GM12864 (cell line): ENCODE data around the gene ITLN1.

Experiments used
- DNase-seq: peaks from one replicate; pipeline ENCODE4 v3.0.0-alpha.2; 2011; ENCODE audit warnings: low read depth
- H3K4me3 ChIP-seq: 2 replicates; pipeline ENCODE4 v1.5.1; 2011; ENCODE audit warnings: mild to moderate bottlenecking, low read depth, low read length, control low read depth
- CTCF ChIP-seq: IDR thresholded peaks from 2 replicates; pipeline ENCODE4 v1.5.1; 2011; ENCODE audit warnings: low read depth, mild to moderate bottlenecking, moderate library complexity, low read length, control low read depth, inconsistent platforms; ENCODE audit errors: missing control alignments

The ITLN1 gene

GRCh38 chr1:160866695-160867260 lies 18.2 kb downstream of the ITLN1 start:
- no peak for TF ChIP-seq CTCF
- no peak for DNase-seq
- H3K4me3 ChIP-seq, result no peak overlapping the region

GRCh38 chr1:160866001-160866694 lies 18.8 kb downstream of the ITLN1 start:
- TF ChIP-seq CTCF, result no peak
- no peak for DNase-seq
- H3K4me3 ChIP-seq, result no peak overlapping the region

- no peak overlapping the region for H3K4me3 ChIP-seq
- no peak for DNase-seq
- no peak for TF ChIP-seq CTCF
Observed at GRCh38 chr1:160865337-160865736, 19.6 kb downstream of the ITLN1 start.

GRCh38 chr1:160864173-160864572 lies 20.8 kb downstream of the ITLN1 start:
- no peak overlapping the region for H3K4me3 ChIP-seq
- DNase-seq, result no peak
- no peak for TF ChIP-seq CTCF

- no peak overlapping the region for H3K4me3 ChIP-seq
- no peak for DNase-seq
- no peak for TF ChIP-seq CTCF
Observed at GRCh38 chr1:160863774-160864131, 21.2 kb downstream of the ITLN1 start.

- TF ChIP-seq CTCF, result no peak
- H3K4me3 ChIP-seq, result no peak overlapping the region
- DNase-seq, result no peak
Observed at GRCh38 chr1:160863061-160863773, 21.8 kb downstream of the ITLN1 start.
